Astrocyte of the hippocampus (primary cell): ENCODE measurements around the gene NPHP3.
A peak's percentile ranks its signal among the peaks of the same experiment; 100 is the strongest.

Experiments
- DNase-seq: peaks from one replicate; pipeline ENCODE4 v3.0.0; 2011; ENCODE audit warnings: low read depth, low spot score

The NPHP3 gene

GRCh38 chr3:132690040-132690439 lies 32.2 kb downstream of the NPHP3 start:
- no peak for DNase-seq

GRCh38 chr3:132682201-132682600 lies 40.0 kb downstream of the NPHP3 start:
- DNase-seq = no peak

GRCh38 chr3:132681421-132681820 lies 40.8 kb downstream of the NPHP3 start:
- DNase-seq = no peak

GRCh38 chr3:132679911-132680310 lies 42.3 kb downstream of the NPHP3 start:
- no peak for DNase-seq

GRCh38 chr3:132675408-132675807 lies 46.8 kb downstream of the NPHP3 start:
- DNase-seq = no peak

- DNase-seq = peak; percentile 4
Measured at GRCh38 chr3:132669256-132669777, 52.9 kb downstream of the NPHP3 start.

GRCh38 chr3:132665230-132665745 lies 56.9 kb downstream of the NPHP3 start:
- DNase-seq = no peak

GRCh38 chr3:132662212-132662611 lies 60.0 kb downstream of the NPHP3 start:
- no peak for DNase-seq

- peak; percentile 8 for DNase-seq
Measured at GRCh38 chr3:132661101-132661500, 61.1 kb downstream of the NPHP3 start.

GRCh38 chr3:132660811-132661070 lies 61.5 kb downstream of the NPHP3 start:
- no peak for DNase-seq

GRCh38 chr3:132660052-132660810 lies 62.0 kb downstream of the NPHP3 start, which contains the start of gene UBA5:
Gene UBA5 (plus strand): TSS chr3:132660329. CDS start chr3:132660538, 209 bp downstream.
- peak; percentile 81 for DNase-seq

- peak; percentile 81 for DNase-seq
Measured at GRCh38 chr3:132659365-132660051, 62.7 kb downstream of the NPHP3 start, which contains the start of gene ACAD11. Gene ACAD11 (minus strand): TSS chr3:132659809. CDS start chr3:132659751, 58 bp downstream.

- DNase-seq = no peak
Measured at GRCh38 chr3:132659000-132659364, 63.2 kb downstream of the NPHP3 start.

- no peak for DNase-seq
Measured at GRCh38 chr3:132657869-132658747, 64.1 kb downstream of the NPHP3 start.

- no peak for DNase-seq
Measured at GRCh38 chr3:132655471-132655870, 66.7 kb downstream of the NPHP3 start.

GRCh38 chr3:132654721-132655120 lies 67.5 kb downstream of the NPHP3 start:
- DNase-seq = no peak

GRCh38 chr3:132654190-132654589 lies 68.0 kb downstream of the NPHP3 start:
- no peak for DNase-seq

GRCh38 chr3:132652640-132653270 lies 69.5 kb downstream of the NPHP3 start:
- DNase-seq = no peak

GRCh38 chr3:132650153-132650552 lies 72.1 kb downstream of the NPHP3 start:
- no peak for DNase-seq

- DNase-seq = no peak
Measured at GRCh38 chr3:132645058-132645457, 77.2 kb downstream of the NPHP3 start.

- DNase-seq = no peak
Measured at GRCh38 chr3:132643366-132643765, 78.8 kb downstream of the NPHP3 start.

- no peak for DNase-seq
Measured at GRCh38 chr3:132642539-132642847, 79.7 kb downstream of the NPHP3 start.
